ENCODE data around the gene RNF8.
"Not testable (repeated sequence)": the region's sequence is repeated elsewhere in the genome, so short reads cannot be mapped to it uniquely, and the experiment has no call there.

DNA sequence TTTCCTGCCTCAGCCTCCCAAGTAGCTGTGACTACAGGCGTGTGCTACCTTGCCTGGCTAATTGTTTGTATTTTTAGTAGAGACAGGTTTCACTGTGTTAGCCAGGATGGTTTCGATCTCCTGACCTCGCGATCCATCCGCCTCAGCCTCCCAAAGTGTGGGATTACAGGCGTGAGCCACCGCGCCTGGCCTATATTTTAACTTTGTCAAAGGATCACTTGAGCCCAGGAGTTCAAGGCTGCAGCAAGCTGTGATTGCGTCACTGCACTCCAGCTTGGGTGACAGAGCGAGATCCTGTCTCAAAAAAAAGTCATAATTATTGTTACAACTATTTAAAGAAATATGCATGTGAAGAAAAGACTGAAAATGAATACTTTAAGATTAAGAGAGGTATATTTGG, 23.4 kb upstream of the RNF8 start:
- TF ChIP-seq ZBTB1 (tag by site-specific recombination; IDR thresholded peaks at IDR 0.05); ZNF449 (tag by site-specific recombination; IDR thresholded peaks at IDR 0.05); YY2 (tag by site-specific recombination; IDR thresholded peaks at IDR 0.05); ZNF302 (tag by site-specific recombination; IDR thresholded peaks at IDR 0.05; ENCODE audit: low read depth); CTCF (tag by site-specific recombination; IDR thresholded peaks at IDR 0.05); MYNN (tag by site-specific recombination; IDR thresholded peaks at IDR 0.05; ENCODE audit: borderline replicate concordance); ZNF140 (tag by site-specific recombination; IDR thresholded peaks at IDR 0.05); ZBTB10 (tag by site-specific recombination; IDR thresholded peaks at IDR 0.05): not testable (repeated sequence)
- TF ChIP-seq, protein P1, sequence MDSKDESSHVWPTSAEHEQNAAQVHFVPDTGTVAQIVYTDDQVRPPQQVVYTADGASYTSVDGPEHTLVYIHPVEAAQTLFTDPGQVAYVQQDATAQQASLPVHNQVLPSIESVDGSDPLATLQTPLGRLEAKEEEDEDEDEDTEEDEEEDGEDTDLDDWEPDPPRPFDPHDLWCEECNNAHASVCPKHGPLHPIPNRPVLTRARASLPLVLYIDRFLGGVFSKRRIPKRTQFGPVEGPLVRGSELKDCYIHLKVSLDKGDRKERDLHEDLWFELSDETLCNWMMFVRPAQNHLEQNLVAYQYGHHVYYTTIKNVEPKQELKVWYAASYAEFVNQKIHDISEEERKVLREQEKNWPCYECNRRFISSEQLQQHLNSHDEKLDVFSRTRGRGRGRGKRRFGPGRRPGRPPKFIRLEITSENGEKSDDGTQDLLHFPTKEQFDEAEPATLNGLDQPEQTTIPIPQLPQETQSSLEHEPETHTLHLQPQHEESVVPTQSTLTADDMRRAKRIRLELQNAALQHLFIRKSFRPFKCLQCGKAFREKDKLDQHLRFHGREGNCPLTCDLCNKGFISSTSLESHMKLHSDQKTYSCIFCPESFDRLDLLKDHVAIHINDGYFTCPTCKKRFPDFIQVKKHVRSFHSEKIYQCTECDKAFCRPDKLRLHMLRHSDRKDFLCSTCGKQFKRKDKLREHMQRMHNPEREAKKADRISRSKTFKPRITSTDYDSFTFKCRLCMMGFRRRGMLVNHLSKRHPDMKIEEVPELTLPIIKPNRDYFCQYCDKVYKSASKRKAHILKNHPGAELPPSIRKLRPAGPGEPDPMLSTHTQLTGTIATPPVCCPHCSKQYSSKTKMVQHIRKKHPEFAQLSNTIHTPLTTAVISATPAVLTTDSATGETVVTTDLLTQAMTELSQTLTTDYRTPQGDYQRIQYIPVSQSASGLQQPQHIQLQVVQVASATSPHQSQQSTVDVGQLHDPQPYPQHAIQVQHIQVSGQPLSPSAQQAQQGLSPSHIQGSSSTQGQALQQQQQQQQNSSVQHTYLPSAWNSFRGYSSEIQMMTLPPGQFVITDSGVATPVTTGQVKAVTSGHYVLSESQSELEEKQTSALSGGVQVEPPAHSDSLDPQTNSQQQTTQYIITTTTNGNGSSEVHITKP (tag by site-specific recombination; IDR thresholded peaks at IDR 0.05) = not testable (repeated sequence)
- TF ChIP-seq, protein P2, sequence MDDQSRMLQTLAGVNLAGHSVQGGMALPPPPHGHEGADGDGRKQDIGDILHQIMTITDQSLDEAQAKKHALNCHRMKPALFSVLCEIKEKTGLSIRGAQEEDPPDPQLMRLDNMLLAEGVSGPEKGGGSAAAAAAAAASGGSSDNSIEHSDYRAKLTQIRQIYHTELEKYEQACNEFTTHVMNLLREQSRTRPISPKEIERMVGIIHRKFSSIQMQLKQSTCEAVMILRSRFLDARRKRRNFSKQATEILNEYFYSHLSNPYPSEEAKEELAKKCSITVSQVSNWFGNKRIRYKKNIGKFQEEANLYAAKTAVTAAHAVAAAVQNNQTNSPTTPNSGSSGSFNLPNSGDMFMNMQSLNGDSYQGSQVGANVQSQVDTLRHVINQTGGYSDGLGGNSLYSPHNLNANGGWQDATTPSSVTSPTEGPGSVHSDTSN (CRISPR knock-in tag; IDR thresholded peaks at IDR 0.05) = not testable (repeated sequence)

Data from HEK293 (cell line).